Upper lobe of right lung (tissue), 1 donor: Measurements from ENCODE around the gene TFAP2C. TPM values are rescaled to one million over a fixed set of nuclear protein-coding genes. Genes with fewer than 3 reads are reported as not detected.

Source experiments
- ATAC-seq: fragments of 200-7000 bp; cut with Tn5 transposase; one replicate; pipeline ENCODE4 v1.9.1; 2020; ENCODE audit warnings: mild to moderate bottlenecking, moderate library complexity
- DNase-seq: peaks from one replicate; pipeline ENCODE4 v3.0.0-alpha.2; 2020
- H3K27ac ChIP-seq: fragments of 200-600 bp; one replicate; pipeline ENCODE4 v1.8.0; 2022
- H3K27me3 ChIP-seq: fragments of 200-600 bp; one replicate; pipeline ENCODE4 v1.8.0; 2022; ENCODE audit warnings: mild to moderate bottlenecking
- H3K36me3 ChIP-seq: fragments of 200-600 bp; one replicate; pipeline ENCODE4 v1.8.0; 2022
- H3K4me1 ChIP-seq: fragments of 200-600 bp; one replicate; pipeline ENCODE4 v1.8.0; 2022
- H3K4me3 ChIP-seq: fragments of 200-600 bp; one replicate; pipeline ENCODE4 v1.8.0; 2022; ENCODE audit warnings: mild to moderate bottlenecking
- H3K9me3 ChIP-seq: fragments of 200-600 bp; one replicate; pipeline ENCODE4 v1.8.0; 2022
- CTCF ChIP-seq: fragments of 200-600 bp; IDR thresholded peaks from one replicate; pipeline ENCODE4 v1.8.0; 2022; ENCODE audit warnings: antibody characterized with exemption
- intact Hi-C: fragments of 100-400 bp; cut with DNase I; formaldehyde crosslinking; loops from one replicate; pipeline ENCODE4 v1.11.0; 2022
- total RNA-seq: library from RNA; stranded (reverse); fragmentation: NEBNext Ultra II Directional; extraction: Animal tissue kit (Norgen Biotek cat#: 25700); gene quantifications from one replicate; pipeline ENCODE4 v1.2.1, GENCODE V29; 2021
- donor health status: DM: no; HTN: yes; CAD: no; lungs with severe emphysema.

Gene TFAP2C
- total RNA-seq, 1 donor from 2014 or later: 5.2 TPM

GRCh38 chr20:56631318-56631989 is 2.3 kb downstream of the TFAP2C start:
- no peak for DNase-seq
- H3K27ac ChIP-seq: no peak overlapping the region
- intact Hi-C loops: no loop called here

GRCh38 chr20:56631990-56632327 is 2.9 kb downstream of the TFAP2C start:
- no peak for ATAC-seq
- H3K4me3 ChIP-seq: no peak overlapping the region
- H3K27me3 ChIP-seq: peaks cover 72% of the 10 kb centered on the region
- no peaks in the 10 kb centered on the region for H3K36me3 ChIP-seq
- peaks cover 28% of the 10 kb centered on the region for H3K4me1 ChIP-seq
- no peaks in the 10 kb centered on the region for H3K9me3 ChIP-seq
- intact Hi-C loops: no loop called here
- H3K27ac ChIP-seq: no peak overlapping the region
- no peak for DNase-seq
- no peak for TF ChIP-seq CTCF

More at GRCh38 chr20:56631318-56631989, 2.3 kb downstream of the TFAP2C start:
- no peak for TF ChIP-seq CTCF
- H3K9me3 ChIP-seq: no peaks in the 10 kb centered on the region
- no peaks in the 10 kb centered on the region for H3K36me3 ChIP-seq
- H3K4me3 ChIP-seq: no peak overlapping the region
- peaks cover 28% of the 10 kb centered on the region for H3K4me1 ChIP-seq
- H3K27me3 ChIP-seq: peaks cover 77% of the 10 kb centered on the region
- no peak for ATAC-seq

- intact Hi-C loops: no loop called here
- TF ChIP-seq CTCF: no peak
- Histone ChIP-seq H3K4me3 (no peak overlapping the region), H3K27me3 (peaks cover 48% of the 10 kb centered on the region), H3K27ac (no peak overlapping the region), H3K36me3 (no peaks in the 10 kb centered on the region), H3K9me3 (no peaks in the 10 kb centered on the region), H3K4me1 (peaks cover 12% of the 10 kb centered on the region)
- no peak for ATAC-seq
- DNase-seq: no peak
Observed at GRCh38 chr20:56634307-56634706, 5.2 kb downstream of the TFAP2C start.

GRCh38 chr20:56634735-56635385 is 5.8 kb downstream of the TFAP2C start:
- H3K9me3 ChIP-seq: no peaks in the 10 kb centered on the region
- TF ChIP-seq CTCF: no peak
- ATAC-seq: no peak
- H3K4me3 ChIP-seq: no peak overlapping the region
- intact Hi-C loops: no loop called here
- H3K36me3 ChIP-seq: no peaks in the 10 kb centered on the region
- peaks cover 43% of the 10 kb centered on the region for H3K27me3 ChIP-seq
- peaks cover 7% of the 10 kb centered on the region for H3K4me1 ChIP-seq
- no peak overlapping the region for H3K27ac ChIP-seq
- DNase-seq: no peak

DNA sequence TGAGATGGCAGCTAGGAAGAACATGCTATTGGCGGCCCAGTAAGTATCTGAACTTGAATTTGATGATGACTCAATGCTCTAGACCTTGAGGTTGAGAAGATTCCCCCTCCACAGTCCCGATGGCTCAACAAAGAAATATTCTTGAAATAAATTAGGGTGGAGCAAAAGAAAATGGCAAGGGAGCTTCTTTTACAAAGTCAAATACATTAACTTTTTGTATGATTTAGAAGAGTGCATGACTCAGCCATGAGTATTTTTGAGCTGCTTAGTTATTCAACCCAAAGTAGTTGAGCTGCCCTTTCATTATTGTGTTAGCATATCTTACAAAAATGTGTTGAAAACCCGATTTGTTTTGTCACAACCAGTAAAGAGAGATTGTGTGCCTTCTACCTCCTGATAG is 7.6 kb downstream of the TFAP2C start:
- intact Hi-C loops: no loop called here
- Histone ChIP-seq H3K9me3 (no peaks in the 10 kb centered on the region), H3K4me1 (no peaks in the 10 kb centered on the region), H3K36me3 (no peaks in the 10 kb centered on the region), H3K27ac (no peak overlapping the region), H3K4me3 (no peak overlapping the region), H3K27me3 (peaks cover 24% of the 10 kb centered on the region)
- DNase-seq: no peak
- ATAC-seq: no peak
- TF ChIP-seq CTCF: no peak
